Subcutaneous abdominal adipose tissue (tissue), 5 donors: Measurements from ENCODE around the gene FZD4.
"Not testable (repeated sequence)": the region's sequence is repeated elsewhere in the genome, so short reads cannot be mapped to it uniquely, and the experiment has no call there.

Source experiments
- H3K27ac ChIP-seq: one replicate; pipeline ENCODE4 v1.7.0; 2013; ENCODE audit warnings: low read depth, mild to moderate bottlenecking, inconsistent platforms, low read length, moderate library complexity
- H3K27me3 ChIP-seq, 5 donors: one replicate each; pipeline ENCODE4 v1.7.0; 2013; ENCODE audit warnings: low read length in 5 of 5, inconsistent platforms in 1 of 5; ENCODE audit not compliant: control insufficient read depth in 5 of 5, insufficient read depth in 4 of 5
- H3K36me3 ChIP-seq, 5 donors: one replicate each; pipeline ENCODE4 v1.7.0; 2013; ENCODE audit warnings: low read length in 5 of 5; ENCODE audit not compliant: control insufficient read depth in 5 of 5, insufficient read depth in 5 of 5
- H3K4me1 ChIP-seq, 5 donors: one replicate each; pipeline ENCODE4 v1.7.0; 2013; ENCODE audit warnings: low read length in 5 of 5, mild to moderate bottlenecking in 3 of 5, moderate library complexity in 1 of 5; ENCODE audit not compliant: control insufficient read depth in 5 of 5, insufficient read depth in 5 of 5
- H3K4me3 ChIP-seq, 5 donors: one replicate each; pipeline ENCODE4 v1.7.0; 2013; ENCODE audit warnings: low read length in 5 of 5, low read depth in 1 of 5
- H3K9ac ChIP-seq, 5 donors: one replicate each; pipeline ENCODE4 v1.7.0; 2013; ENCODE audit warnings: low read length in 5 of 5, mild to moderate bottlenecking in 4 of 5, moderate library complexity in 3 of 5
- H3K9me3 ChIP-seq, 5 donors: one replicate each; pipeline ENCODE4 v1.7.0; 2013; ENCODE audit warnings: low read length in 5 of 5; ENCODE audit not compliant: control insufficient read depth in 5 of 5
- donor health status: healthy.
- donor health status: healthy.
- donor health status: healthy.
- donor health status: healthy.
- donor health status: healthy.

Gene FZD4

GRCh38 chr11:86917589-86917988 is 37.6 kb downstream of the FZD4 start:
- peaks cover 6 to 18% (median 9%) of the 10 kb centered on the region in 5 donors for H3K36me3 ChIP-seq
- H3K9ac ChIP-seq, result no peak overlapping the region
- H3K9me3 ChIP-seq, result peaks cover 0 to 2% (median 0%) of the 10 kb centered on the region in 5 donors
- H3K27me3 ChIP-seq, result no peaks in the 10 kb centered on the region
- no peak overlapping the region for H3K4me3 ChIP-seq
- H3K4me1 ChIP-seq, result peaks cover 15 to 31% (median 21%) of the 10 kb centered on the region in 5 donors
- peak overlapping the region; percentile 70 for H3K27ac ChIP-seq

GRCh38 chr11:86916330-86916729 is 38.9 kb downstream of the FZD4 start:
- Histone ChIP-seq H3K9me3 (peaks cover 0 to 11% (median 0%) of the 10 kb centered on the region in 5 donors), H3K36me3 (peaks cover 3 to 18% (median 4%) of the 10 kb centered on the region in 5 donors), H3K27me3 (no peaks in the 10 kb centered on the region), H3K4me3 (no peak overlapping the region), H3K4me1 (peaks cover 15 to 31% (median 21%) of the 10 kb centered on the region in 5 donors), H3K27ac (peak overlapping the region; percentile 70), H3K9ac (peak overlapping the region in 2 of 5 donors; percentile 20 to 31)

GRCh38 chr11:86915850-86916249 is 39.3 kb downstream of the FZD4 start:
- peaks cover under 1 to 13% (median 3%) of the 10 kb centered on the region in 5 donors for H3K36me3 ChIP-seq
- H3K4me1 ChIP-seq, result peaks cover 15 to 31% (median 21%) of the 10 kb centered on the region in 5 donors
- not testable (repeated sequence) for H3K27me3 ChIP-seq, H3K4me3 ChIP-seq
- H3K9me3 ChIP-seq, result peaks cover 0 to 11% (median 0%) of the 10 kb centered on the region in 5 donors
- H3K27ac ChIP-seq, result peak overlapping the region; percentile 70
- H3K9ac ChIP-seq, result peak overlapping the region in 1 of 5 donors; percentile 20

- peaks cover 15 to 31% (median 21%) of the 10 kb centered on the region in 5 donors for H3K4me1 ChIP-seq
- H3K9ac ChIP-seq, result no peak overlapping the region
- H3K27me3 ChIP-seq, result no peaks in the 10 kb centered on the region
- H3K4me3 ChIP-seq, result no peak overlapping the region
- H3K36me3 ChIP-seq, result peaks cover 0 to 6% (median 0%) of the 10 kb centered on the region in 5 donors
- H3K27ac ChIP-seq, result no peak overlapping the region
- H3K9me3 ChIP-seq, result peaks cover 0 to 11% (median 0%) of the 10 kb centered on the region in 5 donors
Observed at GRCh38 chr11:86914865-86915519, 40.2 kb downstream of the FZD4 start.

GRCh38 chr11:86912238-86912637 is 43.0 kb downstream of the FZD4 start:
- peaks cover 0 to 11% (median 0%) of the 10 kb centered on the region in 5 donors for H3K9me3 ChIP-seq
- H3K4me1 ChIP-seq, result peaks cover 6 to 10% (median 8%) of the 10 kb centered on the region in 5 donors
- no peak overlapping the region for H3K4me3 ChIP-seq
- H3K27ac ChIP-seq, result no peak overlapping the region
- peaks cover 0 to 9% (median 0%) of the 10 kb centered on the region in 5 donors for H3K36me3 ChIP-seq
- no peak overlapping the region for H3K9ac ChIP-seq
- no peaks in the 10 kb centered on the region for H3K27me3 ChIP-seq

- Histone ChIP-seq H3K36me3 (peaks cover 0 to 9% (median 0%) of the 10 kb centered on the region in 5 donors), H3K27ac (no peak overlapping the region), H3K9ac (no peak overlapping the region), H3K4me1 (no peaks in the 10 kb centered on the region), H3K27me3 (no peaks in the 10 kb centered on the region), H3K9me3 (peaks cover 0 to 11% (median 0%) of the 10 kb centered on the region in 5 donors), H3K4me3 (no peak overlapping the region)
Observed at GRCh38 chr11:86910592-86910991, 44.6 kb downstream of the FZD4 start.

GRCh38 chr11:86906198-86906597 is 49.0 kb downstream of the FZD4 start:
- no peaks in the 10 kb centered on the region for H3K9me3 ChIP-seq
- no peak overlapping the region for H3K9ac ChIP-seq
- peaks cover 0 to 5% (median 0%) of the 10 kb centered on the region in 5 donors for H3K36me3 ChIP-seq
- no peaks in the 10 kb centered on the region for H3K27me3 ChIP-seq
- no peaks in the 10 kb centered on the region for H3K4me1 ChIP-seq
- no peak overlapping the region for H3K4me3 ChIP-seq
- H3K27ac ChIP-seq, result no peak overlapping the region

- H3K4me1 ChIP-seq, result no peaks in the 10 kb centered on the region
- no peaks in the 10 kb centered on the region for H3K27me3 ChIP-seq
- H3K9ac ChIP-seq, result no peak overlapping the region
- peaks cover 0 to 5% (median 0%) of the 10 kb centered on the region in 5 donors for H3K36me3 ChIP-seq
- no peak overlapping the region for H3K27ac ChIP-seq
- no peaks in the 10 kb centered on the region for H3K9me3 ChIP-seq
- H3K4me3 ChIP-seq, result no peak overlapping the region
Observed at GRCh38 chr11:86905252-86905651, 49.9 kb downstream of the FZD4 start.

GRCh38 chr11:86904001-86904400 is 51.2 kb downstream of the FZD4 start:
- Histone ChIP-seq H3K4me3 (no peak overlapping the region), H3K27me3 (no peaks in the 10 kb centered on the region), H3K27ac (no peak overlapping the region), H3K9me3 (no peaks in the 10 kb centered on the region), H3K36me3 (peaks cover 0 to 5% (median 0%) of the 10 kb centered on the region in 5 donors), H3K9ac (no peak overlapping the region), H3K4me1 (no peaks in the 10 kb centered on the region)

- H3K9ac ChIP-seq, result no peak overlapping the region
- H3K27ac ChIP-seq, result no peak overlapping the region
- H3K9me3 ChIP-seq, result no peaks in the 10 kb centered on the region
- peaks cover 0 to 3% (median 0%) of the 10 kb centered on the region in 5 donors for H3K36me3 ChIP-seq
- no peak overlapping the region for H3K4me3 ChIP-seq
- no peaks in the 10 kb centered on the region for H3K27me3 ChIP-seq
- H3K4me1 ChIP-seq, result no peaks in the 10 kb centered on the region
Observed at GRCh38 chr11:86902345-86902744, 52.9 kb downstream of the FZD4 start.
